ENCODE data around the gene HAGH.

Gene HAGH

DNA sequence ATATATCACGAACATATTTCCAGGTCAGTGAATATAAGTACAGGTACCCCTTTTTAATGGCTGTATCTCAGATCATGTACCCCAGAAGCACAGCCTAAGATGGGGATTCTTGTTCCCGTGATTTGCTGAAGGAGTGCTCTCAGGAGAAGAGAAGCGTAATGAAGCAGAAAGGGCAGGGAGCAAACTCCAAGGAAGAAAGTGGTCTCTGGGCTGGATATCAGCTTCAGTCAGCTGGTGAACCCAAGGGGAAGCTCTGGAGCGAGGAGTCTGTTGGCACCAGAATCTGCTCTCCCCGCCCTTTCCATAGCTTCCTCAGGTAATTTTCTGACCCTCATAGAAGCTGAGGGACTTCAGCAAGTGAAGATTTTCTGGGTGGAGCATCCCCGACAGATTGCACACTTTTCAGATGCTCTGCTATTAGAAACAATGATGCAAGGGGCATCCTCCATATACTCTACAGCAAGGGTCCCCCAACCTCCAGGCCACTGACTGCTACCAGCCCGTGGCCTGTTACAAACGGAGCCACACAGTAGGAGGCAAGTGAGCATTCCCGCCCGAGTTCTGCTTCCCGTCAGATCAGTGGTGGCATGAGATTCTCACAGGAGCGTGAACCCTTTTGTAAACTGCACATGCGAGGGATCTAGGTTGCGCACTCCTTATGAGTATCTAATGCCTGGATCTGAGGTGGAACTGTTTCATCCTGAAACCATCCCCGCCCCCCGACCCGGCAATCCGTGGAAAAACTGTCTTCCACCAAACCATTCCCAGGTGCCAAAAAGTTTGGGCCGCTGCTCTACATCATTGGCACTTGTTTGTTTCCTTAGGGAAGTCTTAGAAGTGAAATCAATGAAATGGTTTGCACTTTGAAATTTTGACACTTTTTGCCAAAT is 4.8 kb upstream of the HAGH start:
- no peak for DNase-seq

DNA sequence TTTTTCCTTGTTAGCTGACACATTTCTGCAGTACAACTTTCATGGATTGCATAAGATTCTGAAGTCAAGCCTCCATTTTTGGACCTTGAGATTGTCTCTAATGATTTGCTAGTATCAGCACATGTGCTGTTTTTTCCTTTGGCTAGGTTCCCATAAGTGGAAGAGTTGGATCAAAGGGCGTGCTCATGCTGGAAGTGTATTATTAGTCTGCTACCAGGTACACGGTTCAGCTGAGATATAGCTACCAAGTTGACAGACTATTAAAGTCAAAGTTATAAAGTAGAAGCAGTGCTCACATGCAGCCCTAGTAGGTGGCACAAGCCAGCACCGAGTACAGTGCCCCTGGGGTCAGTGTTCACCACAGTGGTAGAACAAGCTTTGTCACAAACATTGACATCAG is 3.6 kb upstream of the HAGH start:
- no peak for DNase-seq

DNA sequence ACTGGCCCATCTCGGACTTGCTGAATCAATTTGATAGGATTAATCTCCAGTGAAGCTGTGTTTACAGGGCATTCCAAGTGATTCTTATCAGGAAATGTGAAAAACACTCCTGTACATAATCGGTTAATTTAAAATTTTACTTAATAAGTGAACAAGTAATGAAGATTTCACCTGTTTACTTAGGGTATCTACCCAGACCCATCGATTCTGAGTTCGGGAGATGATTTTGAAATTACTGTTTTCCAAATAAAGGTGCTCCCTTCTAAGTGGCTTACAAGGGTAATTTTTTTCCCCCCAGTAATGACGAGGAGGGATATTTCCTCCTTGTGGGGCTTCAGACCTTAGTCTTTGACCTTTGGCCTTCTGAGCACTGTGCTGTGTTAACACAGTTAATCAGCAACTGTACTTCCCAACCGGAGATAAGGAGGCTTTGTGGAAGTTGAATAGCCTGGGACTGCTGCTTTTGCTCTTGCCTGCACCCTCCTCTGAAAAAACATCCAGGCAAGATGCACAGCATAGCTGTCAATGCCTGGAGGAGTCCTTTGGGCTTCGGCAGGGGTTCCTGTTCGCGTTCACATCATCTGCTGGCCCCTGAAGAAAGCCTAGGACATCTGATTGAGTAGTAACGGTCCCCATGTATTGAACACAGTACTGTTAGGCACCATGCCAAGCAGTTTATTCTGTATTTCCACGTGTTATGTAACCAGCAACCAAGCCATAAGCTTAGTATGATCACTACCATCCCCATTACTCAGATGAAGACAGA is 2.2 kb upstream of the HAGH start:
- peak; percentile 19 for DNase-seq

DNA sequence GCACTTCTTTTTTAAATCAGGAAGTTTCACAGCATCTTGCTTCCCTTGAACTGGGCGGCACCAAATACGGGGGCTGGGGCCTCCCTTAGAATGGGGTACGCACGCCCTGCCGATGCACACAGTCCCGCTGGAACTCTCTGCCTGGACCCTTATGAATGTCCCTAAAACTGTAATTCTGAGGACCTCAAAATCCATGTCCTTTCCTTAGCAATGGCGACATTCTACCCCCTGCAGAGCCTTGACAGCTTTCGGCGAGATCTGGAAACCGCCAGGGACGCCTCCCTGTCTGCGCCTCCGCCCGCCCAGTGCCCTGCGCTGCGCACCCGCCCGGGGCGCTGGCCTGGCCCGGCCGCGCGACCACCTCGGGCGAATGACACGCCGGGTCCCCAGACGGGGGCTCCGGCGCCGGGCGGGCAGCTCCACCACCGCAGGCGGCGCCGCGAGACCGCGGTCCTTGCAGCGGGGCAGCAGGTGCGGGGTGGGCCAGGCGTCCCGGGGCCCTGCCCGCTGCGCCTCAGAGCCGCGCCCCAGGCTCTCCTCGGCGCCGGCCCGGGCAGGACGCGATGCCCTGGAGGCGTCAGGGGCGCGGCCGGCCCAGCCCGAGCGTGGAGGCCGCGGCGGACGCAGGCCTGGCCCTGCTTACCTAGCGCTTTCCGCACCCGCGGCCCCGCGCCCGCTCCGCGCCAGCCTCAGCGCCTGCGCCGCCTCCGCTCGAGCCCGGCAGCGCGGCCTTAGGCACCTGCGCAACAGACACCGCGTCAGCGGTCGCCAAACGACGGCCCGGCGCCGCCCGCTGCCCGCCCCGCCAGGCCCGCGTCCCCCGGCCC is 548 bp downstream of the HAGH start:
- peak; percentile 81 for DNase-seq

DNA sequence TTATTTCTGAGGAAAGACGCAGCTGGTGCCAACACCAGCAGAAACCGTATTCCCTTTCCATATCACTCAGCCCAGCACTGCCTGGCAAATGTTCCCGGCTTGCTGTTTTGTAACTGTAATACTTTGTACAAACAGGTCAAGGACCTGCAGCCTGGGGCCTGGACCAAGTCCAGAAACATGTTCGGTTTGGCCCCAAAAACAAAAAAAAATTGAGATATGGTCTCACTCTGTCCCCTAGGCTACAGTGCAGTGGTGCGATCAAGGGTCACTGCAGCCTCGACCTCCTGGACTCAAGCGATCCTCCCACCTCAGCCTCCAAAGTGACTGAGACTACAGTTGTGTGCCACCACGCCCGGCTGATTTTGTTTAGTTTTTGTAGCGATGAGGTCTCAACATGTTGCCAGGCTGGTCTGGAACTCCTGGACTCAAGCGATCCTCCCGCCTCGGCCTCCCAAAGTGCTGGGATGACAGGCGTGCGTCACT is 1.2 kb downstream of the HAGH start:
- no peak for DNase-seq

DNA sequence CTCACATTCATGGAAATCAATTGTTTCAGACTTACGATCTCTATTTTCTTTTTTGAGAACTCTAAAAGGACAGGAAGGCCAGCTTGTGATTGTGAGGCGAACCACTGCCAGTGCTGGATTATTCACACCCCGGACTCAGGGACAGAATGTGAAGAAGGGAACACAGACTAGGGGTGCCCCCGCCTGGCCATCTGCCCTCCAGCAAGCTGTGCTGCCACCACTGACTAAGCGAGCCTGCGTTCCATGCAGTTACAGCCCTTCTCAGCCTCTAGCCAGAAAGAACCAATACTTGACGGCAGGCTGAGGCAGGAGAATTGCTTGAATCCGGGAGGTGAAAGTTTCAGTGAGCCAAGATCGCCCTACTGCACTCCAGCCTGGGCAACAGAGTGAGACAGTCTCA is 2.8 kb downstream of the HAGH start:
- DNase-seq, result peak; percentile 91

DNA sequence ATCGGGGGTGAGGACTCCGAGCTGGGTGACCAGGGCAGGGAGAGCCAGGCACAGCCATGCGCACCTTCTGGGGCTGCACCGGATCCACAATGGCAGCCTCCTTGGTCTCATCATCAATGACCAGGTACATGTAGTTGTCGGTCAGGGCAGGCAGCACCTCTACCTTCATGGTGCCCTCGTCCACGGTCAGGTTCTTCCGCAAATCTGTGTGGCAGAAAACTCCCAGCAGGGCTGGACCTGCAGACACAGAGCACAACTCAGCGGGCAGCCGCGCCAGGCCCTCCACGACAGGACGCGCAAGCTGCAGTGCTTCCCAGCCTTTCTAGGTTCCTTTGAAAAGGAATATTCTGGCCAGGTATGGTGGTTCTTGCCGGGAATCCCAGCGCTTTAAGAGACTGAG is 3.8 kb downstream of the HAGH start:
- no peak for DNase-seq

DNA sequence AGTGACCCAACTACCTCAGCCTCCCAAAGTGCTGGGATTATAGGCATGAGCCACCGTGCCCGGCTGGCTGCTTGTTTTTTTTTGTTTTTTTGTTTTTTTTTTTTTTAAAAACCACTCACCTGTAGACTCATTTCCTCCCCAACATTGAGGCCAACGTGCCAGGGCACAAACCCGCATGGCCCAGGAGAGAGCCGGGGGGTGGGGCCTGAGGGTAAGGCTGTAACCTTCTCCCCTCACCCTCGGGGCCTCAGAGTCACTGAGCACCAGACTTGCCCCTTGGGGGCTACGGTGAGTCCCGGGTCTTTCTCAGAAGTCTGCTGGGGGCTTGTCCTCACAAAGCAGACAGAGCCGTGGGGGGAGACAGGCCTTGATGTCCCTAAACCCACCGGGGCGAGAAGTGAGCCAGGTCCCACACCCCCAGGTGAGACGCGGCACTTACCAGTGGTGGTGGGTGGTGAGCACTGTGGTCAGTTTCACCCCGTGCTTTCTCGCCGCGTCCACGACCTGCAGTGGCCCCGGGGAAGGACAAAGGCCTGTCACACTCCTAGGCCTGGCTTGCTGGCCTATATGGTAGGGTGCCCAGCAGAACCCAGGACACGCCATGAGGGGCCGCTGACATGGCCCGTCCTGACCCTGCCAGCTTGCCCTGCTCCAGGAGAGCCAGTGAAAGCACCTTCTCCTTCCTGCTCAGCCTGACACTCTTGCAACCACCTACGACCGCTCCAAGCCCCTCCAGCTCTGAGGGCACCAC is 4.6 kb downstream of the HAGH start:
- DNase-seq, result no peak

DNA sequence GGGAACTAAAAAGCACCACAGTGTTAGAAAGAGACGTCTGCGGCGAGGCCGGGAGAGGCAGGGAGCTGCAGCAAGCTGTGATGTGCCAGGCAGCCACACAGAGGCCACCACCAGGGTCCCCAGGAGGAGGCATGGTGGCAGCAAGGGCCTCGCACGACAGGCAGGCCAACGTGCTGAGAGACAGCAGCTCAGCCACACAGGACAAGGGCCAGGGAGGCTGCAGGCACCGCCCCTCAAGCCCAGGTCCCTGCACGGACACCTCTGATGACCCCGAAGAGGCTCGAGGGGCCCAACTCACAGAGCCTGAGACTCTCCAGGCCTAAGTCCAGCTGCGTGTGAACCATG is 5.7 kb downstream of the HAGH start:
- no peak for DNase-seq

DNA sequence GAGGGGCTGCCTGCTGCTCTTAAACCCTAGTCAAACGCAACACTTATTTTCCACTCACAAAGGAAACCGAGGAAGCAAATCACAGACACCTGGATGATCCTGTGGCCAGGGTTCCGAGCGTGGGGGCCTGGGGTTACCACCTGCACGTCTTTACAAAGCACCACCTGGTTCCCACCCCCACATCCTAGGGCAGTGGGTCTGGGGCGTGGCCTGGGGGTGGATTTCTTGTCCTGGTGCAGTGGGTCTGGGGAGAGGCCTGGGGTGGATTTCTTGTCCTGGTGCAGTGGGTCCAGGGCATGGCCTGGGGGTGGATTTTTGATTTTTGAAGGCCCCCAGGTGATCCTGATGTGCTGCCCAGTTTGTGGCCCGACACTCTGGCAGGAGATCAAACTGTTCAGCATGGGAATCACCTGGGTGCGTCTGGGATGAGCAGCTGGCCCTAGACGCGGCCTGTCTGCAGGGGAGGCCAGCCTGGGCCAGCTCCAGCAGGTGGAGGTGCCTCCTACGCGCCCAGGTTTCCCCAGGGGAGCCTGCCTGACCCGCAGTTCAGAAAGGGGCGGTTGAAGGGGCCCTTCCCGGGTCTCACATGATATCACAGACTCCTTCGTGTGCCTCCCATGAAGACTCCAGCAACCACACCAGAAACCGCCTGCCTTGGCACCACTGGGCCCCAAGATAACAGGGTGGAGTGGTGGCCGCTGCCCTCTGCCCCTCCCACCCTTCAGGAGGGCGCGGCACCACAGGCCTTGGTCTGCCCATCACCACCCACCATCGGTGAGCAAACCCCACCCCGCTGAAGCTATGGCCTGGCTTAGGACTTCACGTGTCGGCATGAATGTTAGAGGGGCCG is 6.3 kb downstream of the HAGH start:
- peak; percentile 95 for DNase-seq

DNA sequence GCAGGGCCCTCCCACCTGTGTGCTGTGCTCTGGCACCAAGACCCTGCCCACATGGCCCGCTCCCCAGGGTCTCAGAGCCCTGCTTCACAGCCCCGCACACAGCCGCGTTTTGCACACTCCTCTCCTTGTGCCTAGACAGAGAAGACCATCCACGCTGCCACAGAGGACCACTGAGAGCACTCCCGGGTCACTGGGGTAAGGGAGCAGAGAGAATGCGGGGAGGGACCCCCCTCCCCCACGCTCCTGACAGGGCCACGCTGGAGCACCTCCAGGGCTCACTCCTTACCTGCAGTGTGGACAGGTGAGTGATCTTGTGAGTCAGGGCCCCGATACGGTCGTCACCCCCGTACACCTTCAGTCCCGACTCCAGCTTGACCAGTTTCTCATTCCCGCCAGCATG is 7.0 kb downstream of the HAGH start:
- DNase-seq, result no peak

DNA sequence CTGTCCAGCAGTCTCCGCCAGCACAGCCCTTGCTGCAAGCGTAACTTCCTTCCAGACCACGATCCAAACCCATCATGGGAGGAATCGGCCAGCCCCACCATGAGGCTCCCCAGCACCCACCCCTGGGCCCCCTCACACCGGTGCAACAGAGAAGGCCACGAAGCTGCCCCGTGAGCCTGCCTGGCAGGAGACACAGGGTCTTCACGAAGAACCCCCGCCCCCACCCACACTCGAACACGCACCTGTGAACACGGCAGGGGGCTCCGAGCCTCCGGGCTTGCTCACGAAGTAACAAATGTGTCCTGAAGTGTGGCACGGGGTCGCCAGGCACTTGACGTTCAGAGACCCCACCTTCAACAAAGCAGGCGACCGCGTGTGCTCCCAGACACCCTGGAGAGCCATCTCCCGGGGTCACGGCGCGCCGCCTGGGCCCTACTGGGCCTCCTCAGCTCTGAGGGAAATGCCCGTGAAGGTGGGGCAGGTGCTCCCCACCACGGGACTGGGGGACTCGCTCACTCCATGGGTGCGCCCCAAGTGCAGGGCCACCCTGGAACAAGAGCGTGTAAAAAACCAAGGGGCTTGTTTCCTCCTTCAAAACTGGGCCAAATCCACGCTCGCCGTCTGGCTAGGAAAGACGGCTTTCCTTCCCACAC is 7.6 kb downstream of the HAGH start:
- DNase-seq, result no peak

DNA sequence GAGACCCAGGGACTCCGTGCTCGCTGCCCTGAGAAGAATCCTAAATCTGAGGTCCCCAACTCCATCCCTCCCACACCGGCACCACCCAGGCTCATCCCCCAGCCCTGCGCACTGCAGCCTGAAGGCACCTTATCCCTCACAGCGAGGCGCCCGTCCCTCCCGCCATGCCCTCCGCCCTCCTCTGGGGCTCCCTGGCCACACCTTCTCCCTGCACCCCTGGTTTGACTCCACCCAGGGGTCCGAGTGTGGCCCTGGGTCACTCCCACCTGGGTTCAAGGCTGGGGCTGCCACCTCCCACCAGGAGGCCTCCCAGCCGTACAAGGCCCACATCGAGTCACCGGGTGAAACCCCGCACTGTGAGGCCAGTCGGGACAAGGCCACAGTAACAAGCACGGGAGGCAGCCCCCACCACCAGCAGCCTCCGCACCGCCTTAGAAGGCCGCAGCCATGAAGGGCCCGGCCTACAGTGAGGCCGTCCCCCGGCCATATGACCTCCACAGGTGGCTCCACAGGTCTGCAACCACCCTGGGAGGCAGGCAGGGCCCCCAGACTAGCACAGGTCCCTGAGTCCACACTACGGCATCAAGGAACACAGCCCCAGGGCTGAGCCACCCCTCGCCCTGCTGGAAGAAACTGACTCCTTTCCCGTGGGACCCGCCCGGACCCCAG is 8.3 kb downstream of the HAGH start:
- DNase-seq, result no peak

DNA sequence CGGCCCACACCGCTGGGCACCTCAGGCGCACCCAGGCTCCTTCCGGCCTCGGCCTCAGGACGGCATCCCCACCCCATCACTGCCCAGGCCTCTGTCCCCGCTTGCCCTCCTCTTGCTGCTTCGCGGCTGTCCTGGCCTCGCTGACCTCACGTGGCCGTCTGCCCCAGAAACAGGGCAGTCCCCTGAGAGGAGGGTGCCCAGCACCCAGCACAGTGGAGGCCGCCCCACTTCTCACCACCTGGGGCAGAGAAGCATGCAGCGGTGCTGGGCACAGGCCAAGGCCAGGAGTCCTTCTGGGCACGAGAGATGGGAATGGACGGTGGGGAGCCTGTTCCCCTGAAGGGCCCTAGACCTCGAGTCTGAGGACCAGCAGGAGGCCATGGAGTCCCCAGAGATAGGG is 8.9 kb downstream of the HAGH start:
- no peak for DNase-seq

DNA sequence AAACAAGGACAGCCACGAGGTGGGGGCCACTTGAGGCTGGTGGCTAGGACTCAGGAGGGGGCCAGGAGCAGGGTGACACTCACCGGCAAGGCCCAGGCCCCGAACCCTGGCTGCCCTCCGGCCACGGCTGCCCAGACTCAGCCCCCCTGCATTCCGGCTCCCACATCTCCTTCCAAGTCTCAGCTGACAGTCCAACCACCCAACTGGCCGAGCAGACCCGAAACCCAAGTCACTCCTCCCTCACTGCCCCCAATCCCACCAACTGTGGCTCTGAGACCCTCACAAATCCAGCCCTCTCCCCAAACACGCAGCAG is 9.4 kb downstream of the HAGH start:
- no peak for DNase-seq

DNA sequence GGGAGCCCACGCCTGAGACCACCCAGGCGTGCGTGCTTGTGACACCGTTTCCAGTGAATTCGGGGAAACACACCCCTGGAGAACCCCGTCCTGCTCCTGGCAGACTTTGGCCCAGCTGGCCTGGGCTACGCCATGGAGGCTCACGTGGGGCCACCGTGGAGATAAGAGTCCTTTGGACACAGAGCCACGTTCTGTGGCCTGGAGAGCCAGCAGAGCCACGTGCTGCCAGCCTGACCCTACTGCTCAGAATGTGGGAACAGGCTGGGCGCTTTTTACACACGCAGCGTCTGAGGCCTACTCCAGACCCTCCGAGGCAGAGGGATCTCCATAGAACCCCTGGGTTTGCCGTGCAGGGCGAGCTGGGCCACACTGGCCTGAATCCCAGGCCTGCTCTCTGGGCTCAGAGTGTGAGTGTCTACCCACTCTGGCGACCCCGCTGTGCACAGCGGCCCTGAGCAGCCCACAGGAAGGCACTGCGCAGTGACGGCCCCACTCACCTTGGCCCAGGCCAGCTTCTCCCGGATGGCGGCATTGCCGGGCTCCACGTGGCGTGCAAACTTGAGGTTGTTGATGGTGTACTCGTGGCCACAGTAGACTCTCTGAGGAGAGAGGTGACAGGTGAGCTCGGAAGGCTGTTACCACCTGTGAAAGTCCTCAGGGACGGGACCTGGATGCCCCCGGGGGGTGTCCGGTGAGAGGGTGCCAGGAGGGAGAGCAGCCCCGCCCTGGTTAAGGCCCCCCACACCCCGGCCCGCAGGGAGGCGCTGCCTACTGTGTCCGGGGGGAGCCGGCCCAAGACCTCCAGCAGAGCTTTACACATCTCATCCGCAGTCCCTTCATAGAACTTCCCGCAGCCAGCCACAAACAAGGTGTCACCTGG is 10.0 kb downstream of the HAGH start:
- no peak for DNase-seq

DNA sequence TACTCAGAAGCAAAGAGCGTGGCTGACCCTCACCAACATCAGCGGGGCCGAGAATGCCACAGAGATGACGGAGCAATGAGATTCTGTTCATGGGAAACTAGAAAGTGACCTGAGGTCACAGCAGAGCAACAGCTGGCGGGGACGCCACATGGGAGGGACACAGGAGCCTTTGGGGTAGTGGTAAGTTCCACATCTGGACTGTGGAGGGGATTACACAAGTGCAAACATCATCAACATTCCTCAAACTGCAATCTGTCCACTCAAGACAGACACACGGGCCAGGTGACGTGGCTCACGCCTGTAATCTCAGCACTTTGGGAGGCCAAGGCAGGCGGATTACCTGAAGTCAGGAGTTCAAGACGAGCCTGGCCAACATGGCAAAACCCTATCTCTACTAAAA is 11.2 kb downstream of the HAGH start:
- DNase-seq, result no peak

DNA sequence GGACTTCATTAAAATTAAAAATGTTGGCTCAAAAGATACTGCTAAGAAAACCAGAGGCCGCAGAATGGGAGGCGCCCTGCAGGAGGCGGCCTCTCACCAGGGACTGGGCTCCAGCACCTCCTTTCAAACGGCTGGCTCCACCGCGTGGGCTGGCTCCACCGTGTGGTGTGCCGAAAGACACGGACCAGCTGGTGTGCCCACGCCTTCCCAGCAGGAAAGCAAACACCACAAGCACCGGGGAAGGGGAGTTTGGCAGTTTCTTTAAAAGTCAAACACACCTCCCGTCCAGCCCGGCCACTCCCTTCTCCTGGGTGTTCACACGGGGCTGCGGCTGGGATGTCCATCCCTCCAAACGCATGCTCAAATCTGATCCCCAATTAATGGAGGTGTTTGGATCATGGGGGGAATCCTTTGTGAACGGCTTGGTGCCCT is 13.9 kb downstream of the HAGH start:
- DNase-seq, result peak; percentile 91

DNA sequence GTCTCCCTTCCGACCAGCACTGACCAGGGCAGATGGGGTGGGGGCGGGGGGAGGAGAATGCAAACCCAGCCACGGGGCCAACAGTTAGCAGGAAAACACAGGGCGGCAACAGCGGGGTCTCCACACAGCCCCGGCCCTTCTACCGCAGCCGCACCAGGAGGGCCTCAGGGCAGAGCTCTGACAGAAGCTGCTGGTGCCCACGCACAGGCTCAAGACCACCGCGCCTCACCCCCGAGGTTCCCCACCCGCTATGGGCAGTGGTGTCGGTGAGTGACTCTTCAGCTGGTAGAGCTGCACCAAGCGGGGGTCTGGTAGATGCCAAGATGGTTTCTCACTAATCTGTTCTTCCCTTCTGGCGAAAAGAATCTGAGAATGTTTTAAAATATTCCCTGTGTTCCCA is 16.1 kb downstream of the HAGH start:
- DNase-seq, result no peak

DNA sequence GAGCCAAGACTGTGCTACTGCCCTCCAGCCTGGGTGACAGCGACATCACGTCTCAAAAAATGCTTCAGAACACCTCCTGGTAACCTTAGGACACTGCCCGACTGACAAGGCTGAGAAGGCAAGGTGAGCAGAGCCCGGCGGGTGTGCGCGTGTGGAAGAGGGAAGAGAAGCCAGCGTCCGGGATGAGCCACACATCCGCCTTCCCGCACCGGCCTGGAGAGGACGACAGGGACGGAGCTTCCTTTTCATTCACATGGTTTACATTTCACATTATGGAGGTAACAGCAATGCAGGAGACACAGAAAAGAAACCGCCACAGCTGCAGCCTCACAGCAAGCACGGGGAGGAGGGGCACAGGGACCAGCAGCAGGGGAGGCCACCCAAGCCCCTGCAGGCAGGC is 16.5 kb downstream of the HAGH start:
- DNase-seq, result no peak

Data from hematopoietic multipotent progenitor cell treated with erythropoietin and hydrocortisone succinate and interleukin-3 and kit ligand, for 4 days (in vitro differentiated cells).